Heart right ventricle (tissue), 16 donors: ENCODE results near the gene CRY1. TPM values are rescaled to one million over a fixed set of nuclear protein-coding genes. Genes with fewer than 3 reads are reported as not detected.

Source experiments
- ATAC-seq, 8 donors: fragments of 200-7000 bp; cut with Tn5 transposase; one replicate each; pipeline ENCODE4 v1.9.1; 2020; ENCODE audit warnings: mild to moderate bottlenecking in 8 of 8, moderate library complexity in 8 of 8, moderate number of reproducible peaks in 1 of 8
- DNase-seq, 2 donors: peaks; one replicate each; pipeline ENCODE4 v3.0.0-alpha.2; 2020
- H3K27ac ChIP-seq, 10 donors: fragments of 200-600 bp; sonication (generic) in 2 of 10; one replicate each; pipeline versions ENCODE4 v1.5.0 to v1.8.0; 2020 to 2022; ENCODE audit warnings: mild to moderate bottlenecking in 3 of 10
- H3K27me3 ChIP-seq, 7 donors: fragments of 200-600 bp; one replicate each; pipeline ENCODE4 v1.8.0; 2021 to 2022; ENCODE audit warnings: mild to moderate bottlenecking in 2 of 7
- H3K36me3 ChIP-seq, 9 donors: fragments of 200-600 bp; sonication (generic) in 1 of 9; one replicate each; pipeline versions ENCODE4 v1.5.0 to v1.8.0; 2020 to 2022; ENCODE audit warnings: mild to moderate bottlenecking in 2 of 9
- H3K4me1 ChIP-seq, 9 donors: fragments of 200-600 bp; sonication (generic) in 1 of 9; one replicate each; pipeline versions ENCODE4 v1.5.0 to v1.8.0; 2020 to 2022; ENCODE audit warnings: mild to moderate bottlenecking in 4 of 9
- H3K4me3 ChIP-seq, 10 donors: fragments of 200-600 bp; sonication (generic) in 2 of 10; one replicate each; pipeline versions ENCODE4 v1.5.0 to v1.8.0; 2020 to 2022; ENCODE audit warnings: mild to moderate bottlenecking in 7 of 10, moderate library complexity in 2 of 10
- H3K9me3 ChIP-seq, 11 donors: fragments of 200-600 bp in 10 of 11; sonication (generic) in 2 of 11; one replicate each; pipeline versions ENCODE4 v1.5.0 to v1.8.0; 2013 to 2022; ENCODE audit warnings: mild to moderate bottlenecking in 2 of 11, control low read depth in 1 of 11, moderate library complexity in 1 of 11
- CTCF ChIP-seq, 9 donors: fragments of 200-600 bp; sonication (generic) in 2 of 9; IDR thresholded peaks; one replicate each; pipeline versions ENCODE4 v1.5.0 to v1.8.0; 2021 to 2022; ENCODE audit warnings: antibody characterized with exemption in 9 of 9, mild to moderate bottlenecking in 5 of 9, moderate library complexity in 1 of 9
- WGBS, 2 donors: extraction: QIAGEN DNeasy Blood & Tissue Kit; methylation state at CpG; one replicate each; pipeline ENCODE4 v1.1.7; 2013; ENCODE audit warnings: inconsistent platforms in 1 of 2; 5-methylcytosine and 5-hydroxymethylcytosine counted together
- intact Hi-C, 10 donors: fragments of 100-400 bp; cut with DNase I; formaldehyde crosslinking; loops; one replicate each; pipeline versions ENCODE4 v1.11.1 to v1.14.2; 2022
- polyA plus RNA-seq, 2 donors: library from polyadenylated mRNA; stranded (reverse); fragments of 200-250 nt; gene quantifications; one replicate each; pipeline ENCODE4 v1.2.3, GENCODE V29; 2013
- total RNA-seq, 10 donors: library from RNA; stranded (reverse); fragmentation: NEBNext Ultra II Directional in 3 of 10; extraction: Animal tissue kit (Norgen Biotek cat#: 25700) in 3 of 10; gene quantifications; one replicate each; pipeline versions ENCODE4 v1.2.1 to v1.2.4, GENCODE V29; 2021 to 2023
- donor health status: Arrhythmogenic right ventricular cardiomyopathy.
- donor health status: ischemic (EF 13 %, LVEDD 7.1; RV severe dilation, severe dysfunction).
- donor health status: healthy with polysubstance abuse.
- donor health status: DM: no; HTN: yes; CAD: no.
- donor health status: DM: no; HTN: no; CAD: no.
- donor health status: ischemic (EF 25% LVEDD 6.9; RV normal size, moderate dysfunction).
- donor health status: ischemic (EF 25% LVEDD 5.7; RV mildly dilated, moderate dysfunction).
- donor health status: healthy.
- donor health status: DM: yes; HTN: yes; CAD: no.
- donor health status: Ischemic cardiomyopathy.
- donor health status: ischemic (EF 35%, LVEDD 5.7; RV mildly dilated, moderate dysfunction).
- donor health status: nonischemic (EF 11% LVEDD 7.7; RV severe dilation, severe dysfunction).
- donor health status: DM: yes; HTN: yes; CAD: no.
- donor health status: PGD.
- donor health status: ischemic (EF 29% LVEDD 5.4; RV normal size, mild dysfunction).
- donor health status: nonischemic (EF 23%, LVEDD 6.1; RV moderate dilation, normal function).

Gene CRY1
- total and polyA plus RNA-seq, 12 donors = 5.1 to 18.7 (median 10.6) TPM

GRCh38 chr12:107091381-107091780, 2.0 kb downstream of the CRY1 start:
- Histone ChIP-seq H3K36me3 (peaks cover 0 to 4% (median 0%) of the 10 kb centered on the region in 9 donors), H3K27ac (peak overlapping the region in 8 of 10 donors; percentile 15 to 97 (median 94)), H3K4me1 (peaks cover 0 to 31% (median 26%) of the 10 kb centered on the region in 9 donors), H3K9me3 (peaks cover 0 to 8% (median 0%) of the 10 kb centered on the region in 11 donors), H3K4me3 (peak overlapping the region in 7 of 10 donors; percentile 69 to 93 (median 86)), H3K27me3 (no peaks in the 10 kb centered on the region)
- intact Hi-C loops = loop anchor here in 9 of 10 donors (5.0 to 10.0 kb wide), 7 partner anchors 59 to 137 kb away; partner anchors contain the start of genes TMEM263 (in 6 of the 9) and MTERF2 (in 3 of the 9)
- 14 to 15% methylated on average over 4 of the region's 4 CpGs for whole genome bisulfite sequencing, 2 donors
- TF ChIP-seq CTCF (IDR thresholded peaks at IDR 0.05) = no peak
- ATAC-seq = no peak
- peak in 1 of 2 donors; percentile 36 for DNase-seq

- peaks cover 0 to 8% (median 0%) of the 10 kb centered on the region in 11 donors for H3K9me3 ChIP-seq
- ATAC-seq = no peak
- H3K4me1 ChIP-seq = peaks cover 0 to 31% (median 26%) of the 10 kb centered on the region in 9 donors
- H3K4me3 ChIP-seq = peak overlapping the region in 7 of 10 donors; percentile 69 to 93 (median 86)
- WGBS, 2 donors = 83% methylated on average over 2 of the region's 2 CpGs
- TF ChIP-seq CTCF (IDR thresholded peaks at IDR 0.05) = no peak
- DNase-seq = no peak
- peaks cover 0 to 6% (median 0%) of the 10 kb centered on the region in 9 donors for H3K36me3 ChIP-seq
- H3K27me3 ChIP-seq = no peaks in the 10 kb centered on the region
- H3K27ac ChIP-seq = peak overlapping the region in 8 of 10 donors; percentile 15 to 97 (median 94)
- intact Hi-C loops = loop anchor here in 9 of 10 donors (5.0 to 10.0 kb wide), 7 partner anchors 58 to 136 kb away; partner anchors contain the start of genes TMEM263 (in 6 of the 9) and MTERF2 (in 3 of the 9)
These were observed 2.6 kb downstream of the CRY1 start for GRCh38 chr12:107090711-107091110.

DNA sequence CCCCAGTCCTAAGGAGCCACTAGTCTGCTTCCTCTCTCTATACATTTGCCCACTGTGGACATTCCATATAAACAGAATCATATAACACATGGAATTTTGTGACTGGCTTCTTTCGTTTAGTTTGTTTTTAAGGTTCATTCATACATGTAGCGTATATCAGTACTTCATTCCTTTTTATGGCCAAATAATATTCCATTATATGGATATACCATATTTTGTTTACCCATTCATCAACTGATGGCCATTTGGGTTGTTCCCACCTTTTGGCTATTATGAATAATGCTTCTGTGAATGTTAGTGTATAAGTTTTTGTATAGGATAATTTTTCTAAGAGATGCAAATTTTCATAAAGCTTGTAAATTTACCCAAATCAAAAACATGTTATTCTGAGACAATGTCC, 4.4 kb downstream of the CRY1 start:
- ATAC-seq = no peak
- no peaks in the 10 kb centered on the region for H3K27me3 ChIP-seq
- 98 to 100% methylated on average over 2 of the region's 2 CpGs for WGBS, 2 donors
- no peak overlapping the region for H3K4me3 ChIP-seq
- H3K36me3 ChIP-seq = peaks cover 0 to 6% (median 0%) of the 10 kb centered on the region in 9 donors
- H3K9me3 ChIP-seq = peaks cover 0 to 11% (median 0%) of the 10 kb centered on the region in 11 donors
- no peak for DNase-seq
- no peak for TF ChIP-seq CTCF (IDR thresholded peaks at IDR 0.05)
- H3K27ac ChIP-seq = no peak overlapping the region
- peaks cover 0 to 23% (median 20%) of the 10 kb centered on the region in 9 donors for H3K4me1 ChIP-seq
- intact Hi-C loops = no loop called here

- ATAC-seq (no peak), DNase-seq (no peak)
- WGBS, 2 donors = 98 to 100% methylated on average over 3 of the region's 3 CpGs
- Histone ChIP-seq H3K27ac (no peak overlapping the region), H3K27me3 (no peaks in the 10 kb centered on the region), H3K4me3 (no peak overlapping the region), H3K36me3 (peaks cover 0 to 6% (median 0%) of the 10 kb centered on the region in 9 donors), H3K9me3 (peaks cover 0 to 22% (median 4%) of the 10 kb centered on the region in 11 donors), H3K4me1 (peaks cover 0 to 11% (median 7%) of the 10 kb centered on the region in 9 donors)
- intact Hi-C loops = no loop called here
- TF ChIP-seq CTCF (IDR thresholded peaks at IDR 0.05) = no peak
These were observed 7.0 kb downstream of the CRY1 start for GRCh38 chr12:107086314-107086713.
